Hematopoietic multipotent progenitor cell treated with erythropoietin and hydrocortisone succinate and interleukin-3 and kit ligand, for 17 days (in vitro differentiated cells): ENCODE results near the gene KHDRBS2.
"Not testable (repeated sequence)": the region's sequence is repeated elsewhere in the genome, so short reads cannot be mapped to it uniquely, and the experiment has no call there.

Experiments used
- DNase-seq: peaks from one replicate; pipeline ENCODE4 v3.0.0-alpha.2; 2015; ENCODE audit warnings: low spot score

Gene KHDRBS2

DNA sequence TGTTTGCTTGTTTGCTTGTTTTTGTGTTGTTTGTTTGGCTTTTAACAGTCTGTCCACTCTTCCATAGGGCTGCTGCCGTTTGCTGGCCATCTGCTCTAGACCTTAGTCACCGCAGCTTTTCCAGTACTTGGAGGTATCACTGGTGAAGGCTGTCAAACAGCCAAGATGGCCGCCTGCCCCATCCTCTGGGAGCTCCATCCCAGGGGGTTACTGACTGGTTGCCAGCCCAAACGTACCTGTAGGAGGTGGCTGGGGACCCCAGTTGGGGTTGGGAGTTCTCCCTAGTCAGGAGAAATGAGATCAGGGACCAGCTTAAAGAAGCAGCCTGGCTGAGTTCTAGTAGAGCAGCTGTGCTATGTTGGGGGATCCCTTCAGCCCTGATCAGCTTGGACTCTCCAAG, 418.4 kb downstream of the KHDRBS2 start:
- DNase-seq, result no peak

DNA sequence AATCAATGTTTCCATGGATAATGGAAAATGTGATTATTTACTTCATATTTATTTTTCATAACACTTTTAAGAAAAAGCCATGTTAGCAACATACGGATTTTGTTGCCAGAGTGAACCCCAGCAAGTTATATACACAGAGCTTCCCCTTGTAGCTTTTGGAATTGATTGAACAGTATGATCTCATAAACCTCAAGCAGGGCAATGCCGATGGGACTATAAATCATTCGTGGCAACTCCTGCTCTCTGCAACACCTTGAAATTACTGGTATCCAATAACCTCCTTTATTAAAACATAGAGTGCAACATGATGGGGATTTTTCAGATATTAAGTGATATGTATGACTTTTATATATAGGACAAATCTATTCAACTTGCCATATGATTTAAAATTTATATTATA, 428.5 kb downstream of the KHDRBS2 start:
- no peak for DNase-seq

DNA sequence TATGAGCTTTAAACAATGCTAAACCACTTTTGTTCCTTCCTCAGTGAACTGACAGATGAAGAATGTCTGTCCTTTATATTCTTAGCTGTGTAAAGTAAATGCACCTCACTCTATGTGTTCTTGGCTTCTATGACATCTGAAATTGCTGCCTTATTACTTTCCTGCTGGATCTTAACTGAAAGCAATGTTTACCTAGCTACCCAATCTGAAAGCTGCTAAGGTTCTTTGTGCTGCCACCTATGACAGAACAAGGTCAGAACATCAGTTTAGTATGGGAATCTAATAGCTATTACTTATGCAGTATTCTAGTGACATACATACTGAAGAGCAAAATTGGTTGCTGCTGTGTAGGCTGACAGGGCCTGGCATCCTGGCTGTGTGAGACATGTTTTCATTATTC, 444.1 kb downstream of the KHDRBS2 start:
- DNase-seq, result no peak

DNA sequence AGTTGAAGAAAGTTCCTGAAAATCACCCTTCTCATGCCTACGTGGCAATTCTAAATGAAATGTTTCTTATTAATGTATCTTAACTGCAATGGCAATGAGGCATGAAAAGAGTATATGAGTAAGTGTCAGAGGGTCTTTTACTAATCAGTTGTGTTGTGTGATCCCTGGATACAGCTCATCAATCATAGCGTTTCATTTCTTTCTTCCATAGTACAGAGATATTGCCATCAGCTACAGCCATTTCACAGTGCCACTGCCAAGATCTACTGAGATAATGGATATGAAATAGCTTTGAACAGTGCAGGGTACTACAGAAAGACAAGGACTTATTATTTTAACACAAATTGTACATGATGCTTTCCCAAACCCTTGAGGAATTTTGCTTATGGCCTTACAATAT, 450.8 kb downstream of the KHDRBS2 start:
- DNase-seq, result no peak

DNA sequence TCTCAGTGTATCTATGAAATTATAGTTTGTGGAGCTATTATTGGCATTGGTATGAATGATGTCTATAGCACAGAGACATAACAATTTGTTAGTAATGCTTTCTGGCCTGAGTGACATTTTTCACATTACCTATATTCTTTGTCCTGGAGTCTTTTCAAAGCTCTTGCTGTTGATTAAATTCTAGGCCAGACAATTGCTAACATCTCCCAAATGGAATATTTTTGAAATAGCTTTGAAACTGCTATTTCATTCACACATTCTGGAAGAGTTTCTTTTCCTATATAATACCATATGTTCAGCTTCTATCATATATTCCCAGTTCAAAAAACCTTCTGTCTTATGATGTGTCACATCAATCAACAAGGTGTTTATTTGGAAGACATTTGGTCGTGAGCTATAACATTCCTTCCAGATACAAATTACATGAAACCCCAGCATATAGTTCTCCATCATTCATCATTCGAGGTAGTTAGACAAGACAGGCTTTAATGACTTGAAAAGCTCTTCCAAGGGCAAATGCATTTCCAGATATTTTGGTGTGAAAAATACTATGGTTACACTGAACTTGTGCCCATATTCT, 452.8 kb downstream of the KHDRBS2 start:
- no peak for DNase-seq

DNA sequence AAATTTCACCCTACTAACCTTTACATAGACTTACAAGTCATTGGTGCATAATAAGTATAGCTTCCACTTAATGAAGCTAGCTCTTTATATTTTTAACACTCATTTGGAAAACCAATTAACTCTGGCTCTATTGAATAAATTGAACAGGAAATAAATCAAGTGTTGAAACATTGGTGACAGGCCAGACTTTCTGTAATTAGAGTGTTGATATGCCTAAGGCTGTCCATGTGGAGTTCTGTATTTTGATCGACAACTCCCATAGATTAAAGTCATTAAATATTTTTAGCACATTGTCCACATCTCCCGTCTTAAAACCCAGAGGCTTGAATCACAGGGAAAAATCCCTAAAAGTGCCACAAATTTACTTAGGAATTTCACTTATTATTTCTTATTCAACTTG, 468.3 kb downstream of the KHDRBS2 start:
- DNase-seq, result no peak

DNA sequence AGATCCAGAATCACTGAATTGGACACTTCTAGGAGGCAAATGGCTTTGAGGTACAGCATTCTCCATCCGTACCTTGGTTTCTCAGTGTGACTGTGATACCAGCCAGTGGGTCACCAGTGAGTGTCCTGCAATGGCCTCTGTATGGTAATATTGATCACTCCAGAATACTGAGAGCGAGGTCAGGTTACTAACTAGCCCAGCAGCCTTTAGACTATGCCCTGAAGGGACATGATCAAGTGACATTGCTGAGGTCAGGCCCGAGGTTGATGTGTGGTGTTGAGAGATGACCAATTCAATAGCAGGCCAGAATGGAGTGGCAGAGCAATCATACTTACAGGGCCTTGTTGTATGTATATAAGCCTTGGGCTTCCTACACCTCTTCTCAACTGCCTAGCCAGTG, 476.0 kb downstream of the KHDRBS2 start:
- no peak for DNase-seq

DNA sequence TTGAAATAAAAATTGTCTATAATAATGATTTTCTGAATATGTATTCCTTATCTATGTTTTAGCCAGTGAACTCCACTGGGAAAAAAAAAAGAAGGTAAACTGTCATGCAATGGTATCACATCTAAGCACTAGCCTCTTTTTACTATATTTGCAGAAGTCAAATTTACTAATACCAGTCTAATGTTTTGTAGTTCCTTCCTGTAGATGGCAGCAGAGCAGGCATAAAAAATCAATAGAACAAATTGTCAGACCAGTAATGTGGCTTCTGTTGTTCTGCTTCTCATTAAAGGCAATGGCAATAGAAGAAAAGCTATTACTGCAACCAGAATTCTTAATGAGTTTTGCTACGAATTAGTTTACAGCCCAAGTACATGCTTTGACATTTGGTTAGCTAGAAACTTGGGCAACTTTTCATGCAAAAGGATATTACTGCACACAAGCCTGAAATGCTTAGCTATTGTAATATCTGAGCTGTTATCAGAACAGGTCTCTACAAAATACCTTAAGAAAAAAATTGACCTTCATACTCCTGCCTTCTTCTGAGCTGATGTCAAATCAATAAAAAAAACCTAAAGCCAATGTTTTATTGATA, 476.9 kb downstream of the KHDRBS2 start:
- no peak for DNase-seq

DNA sequence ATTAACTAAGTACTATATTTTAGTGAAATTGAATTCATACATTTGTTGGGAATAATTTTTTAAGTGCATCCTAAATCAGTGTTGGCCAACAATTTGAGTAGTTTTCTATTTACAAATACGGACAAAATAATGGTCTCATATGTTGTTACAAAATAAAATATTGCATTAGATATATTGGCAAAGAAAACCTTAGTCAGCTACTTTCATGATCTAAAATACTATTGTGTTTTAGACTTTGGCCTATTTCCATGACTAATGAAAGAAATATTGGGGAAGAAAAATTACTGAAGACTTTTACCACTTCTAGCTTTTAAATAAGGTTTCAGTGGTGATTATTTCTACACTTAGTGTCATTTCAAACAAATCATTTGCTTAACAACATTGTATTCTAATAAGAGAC, 498.0 kb downstream of the KHDRBS2 start:
- no peak for DNase-seq

DNA sequence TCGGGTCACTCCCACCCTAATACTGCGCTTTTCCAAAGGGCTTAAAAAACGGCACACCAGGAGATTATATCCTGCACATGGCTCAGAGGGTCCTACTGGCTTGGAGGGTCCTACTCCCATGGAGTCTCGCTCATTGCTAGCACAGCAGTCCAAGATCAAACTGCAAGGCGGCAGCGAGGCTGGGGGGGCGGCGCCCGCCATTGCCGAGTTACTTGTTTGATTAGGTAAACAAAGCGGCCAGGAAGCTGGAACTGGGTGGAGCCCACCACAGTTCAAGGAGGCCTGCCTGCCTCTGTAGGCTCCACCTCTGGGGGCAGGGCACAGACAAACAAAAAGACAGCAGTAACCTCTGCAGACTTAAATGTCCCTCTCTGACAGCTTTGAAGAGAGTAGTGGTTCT, 516.6 kb downstream of the KHDRBS2 start:
- not testable (repeated sequence) for DNase-seq

DNA sequence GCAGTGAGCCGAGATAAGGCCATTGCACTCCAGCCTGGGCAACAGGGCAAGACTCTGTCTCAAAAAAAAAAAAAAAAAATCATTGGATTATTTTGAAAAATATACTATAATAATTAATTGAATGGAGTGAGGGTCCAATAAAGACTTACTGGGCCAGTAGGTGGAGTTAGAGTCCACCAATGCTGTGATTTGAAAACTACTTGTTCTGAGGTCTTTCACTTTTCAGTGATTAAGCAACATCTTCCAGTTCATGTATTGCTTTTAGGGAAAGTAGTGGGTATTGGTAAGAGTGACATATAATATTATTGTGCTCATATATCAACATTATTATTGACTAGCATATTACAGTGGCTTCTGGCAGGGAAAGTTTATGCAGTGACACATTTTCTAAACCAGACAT, 530.3 kb downstream of the KHDRBS2 start:
- no peak for DNase-seq

DNA sequence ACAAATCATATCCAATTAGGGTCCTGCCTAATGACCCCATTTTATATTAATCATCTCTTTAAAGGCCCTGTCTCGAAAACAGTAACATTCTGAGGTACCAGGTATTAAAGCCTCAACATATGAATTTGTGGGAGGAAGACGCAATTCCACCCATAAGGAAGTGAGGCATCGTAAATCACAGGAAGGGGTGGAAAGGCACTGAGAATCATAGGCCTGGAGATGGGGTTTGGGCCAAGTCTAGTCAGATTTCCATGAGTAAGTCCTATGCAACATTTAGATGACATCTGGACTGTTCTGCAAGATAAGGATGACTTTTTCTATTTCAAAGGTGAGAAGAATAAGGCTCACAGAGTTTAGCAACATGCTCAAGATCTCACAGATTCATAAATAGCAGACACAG, 534.0 kb downstream of the KHDRBS2 start:
- no peak for DNase-seq

DNA sequence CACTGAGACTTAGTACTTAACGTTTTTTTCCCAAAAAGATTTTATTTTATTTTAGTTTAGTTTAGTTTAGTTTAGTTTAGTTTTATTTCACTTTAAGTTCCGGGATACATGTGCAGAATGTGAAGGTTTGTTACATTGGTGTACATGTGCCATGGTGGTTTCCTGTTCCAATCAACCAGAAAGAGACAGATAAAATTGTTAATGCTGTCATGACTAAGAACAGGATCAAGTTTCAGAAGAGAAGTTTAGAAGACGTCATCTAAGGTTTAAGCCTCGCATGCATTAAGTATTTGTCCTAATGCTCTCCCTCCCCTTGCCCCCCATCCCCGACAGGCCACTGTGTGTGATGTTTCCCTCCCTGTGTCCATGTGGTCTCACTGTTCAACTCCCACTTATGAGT, 540.0 kb downstream of the KHDRBS2 start:
- DNase-seq, result no peak

DNA sequence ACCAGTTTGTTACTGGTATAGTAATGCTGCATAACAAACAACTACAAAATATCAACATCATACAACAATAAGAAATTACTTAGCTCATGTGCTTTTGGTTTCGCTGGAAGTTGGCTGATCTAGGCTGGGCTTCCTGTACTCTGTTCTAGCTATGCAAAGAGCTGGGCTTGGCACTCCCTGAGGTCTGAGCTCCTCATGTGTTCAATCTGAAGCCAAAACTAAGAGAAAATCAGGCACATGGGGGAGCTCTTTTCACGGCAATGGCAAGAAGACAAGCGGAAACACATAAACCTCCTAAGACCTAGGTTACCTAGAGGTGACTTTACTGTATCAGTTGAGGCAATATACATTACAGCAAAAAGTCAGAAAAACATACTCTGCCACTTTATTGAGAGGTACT, 574.2 kb downstream of the KHDRBS2 start:
- DNase-seq, result no peak

DNA sequence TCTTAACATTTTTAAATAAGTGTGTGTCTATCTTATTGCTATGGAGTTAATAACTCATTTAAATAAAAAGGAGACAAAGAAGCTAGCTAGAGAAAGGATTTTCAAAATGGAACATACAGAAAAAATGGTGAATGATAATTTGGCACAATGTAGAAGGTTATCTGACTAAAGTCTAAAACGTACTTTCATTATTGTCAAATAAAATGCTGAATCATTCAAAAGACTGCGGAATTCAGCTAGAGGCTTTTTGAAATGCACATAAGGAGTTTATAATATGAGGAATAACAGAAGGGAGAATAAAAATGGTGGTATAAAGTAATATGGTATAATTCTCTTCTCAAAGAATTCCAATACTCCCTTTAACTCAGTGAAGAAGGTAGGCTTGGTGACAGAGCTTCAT, 597.9 kb downstream of the KHDRBS2 start:
- no peak for DNase-seq

DNA sequence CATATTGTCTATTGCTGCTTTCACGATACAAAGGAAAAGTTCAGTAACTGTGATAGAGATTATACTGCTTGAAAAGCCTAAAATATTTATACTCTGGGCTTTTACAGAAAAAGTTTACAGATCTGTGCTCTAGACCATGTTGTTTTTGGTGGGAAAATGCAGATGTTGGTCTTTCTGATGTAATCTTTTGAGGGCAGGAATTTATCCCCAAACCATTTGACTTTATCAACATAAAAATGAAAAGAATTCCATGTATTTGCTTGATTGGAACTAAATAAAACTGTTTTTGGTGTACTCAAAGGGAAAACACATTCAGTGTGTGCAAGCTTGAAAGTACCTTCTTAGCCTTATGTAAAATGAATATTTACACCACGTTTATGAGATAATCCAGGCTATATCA, 603.5 kb downstream of the KHDRBS2 start:
- DNase-seq, result no peak

DNA sequence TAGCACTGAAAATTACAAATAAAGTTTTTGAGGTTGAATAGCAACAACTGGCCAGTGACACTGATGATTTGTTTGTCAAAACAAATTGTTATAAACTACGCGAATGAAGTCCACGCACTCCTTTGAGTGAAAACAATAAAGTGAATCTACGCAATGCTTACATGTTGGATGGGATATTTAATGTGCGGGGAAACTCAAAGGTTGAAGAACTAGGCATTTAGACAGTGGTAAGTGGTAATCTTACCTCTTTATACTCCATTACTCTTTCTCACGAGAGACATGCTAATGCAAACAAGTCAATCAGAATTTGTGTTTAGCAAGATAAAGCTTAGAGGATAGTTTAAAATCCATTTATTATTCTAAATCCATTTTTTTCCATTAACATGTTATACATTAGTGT, 606.4 kb downstream of the KHDRBS2 start:
- DNase-seq, result no peak

DNA sequence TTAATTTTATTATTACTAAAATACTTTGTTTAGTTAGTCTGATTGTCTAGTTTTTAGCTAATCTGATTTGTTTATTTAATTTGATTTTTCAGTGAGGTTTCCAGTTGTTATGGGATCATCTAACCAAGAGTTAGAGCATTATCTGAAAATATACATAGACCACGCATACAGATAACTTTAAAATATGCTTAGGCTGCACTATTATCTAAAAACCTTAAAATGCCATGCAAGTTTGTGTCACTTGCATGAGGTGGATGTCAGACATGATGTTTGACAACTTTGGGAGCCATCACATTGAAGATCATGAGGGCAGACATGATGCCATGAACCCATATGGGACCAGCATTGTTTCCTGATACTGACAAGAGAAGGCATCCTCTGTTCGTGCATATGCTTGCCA, 610.3 kb downstream of the KHDRBS2 start:
- no peak for DNase-seq

DNA sequence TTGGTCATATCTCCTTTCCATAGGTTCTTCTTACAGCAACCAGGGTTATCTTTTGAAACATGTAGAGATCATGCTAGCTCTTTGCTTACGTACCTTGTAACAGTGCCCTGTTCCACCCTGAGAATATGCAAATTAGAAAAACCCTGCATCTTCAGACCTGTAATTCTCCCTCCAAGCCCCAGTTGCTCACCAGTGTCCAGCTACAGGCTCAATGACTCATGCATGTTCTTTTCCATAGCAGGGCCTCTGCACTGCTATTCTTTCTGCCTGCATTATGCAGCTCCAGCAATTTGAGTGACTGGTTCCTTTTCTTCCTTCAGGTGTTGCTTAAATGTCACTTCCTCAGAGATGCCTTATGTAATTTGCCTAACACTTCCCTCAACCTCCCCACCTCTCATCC, 636.2 kb downstream of the KHDRBS2 start:
- DNase-seq, result no peak

DNA sequence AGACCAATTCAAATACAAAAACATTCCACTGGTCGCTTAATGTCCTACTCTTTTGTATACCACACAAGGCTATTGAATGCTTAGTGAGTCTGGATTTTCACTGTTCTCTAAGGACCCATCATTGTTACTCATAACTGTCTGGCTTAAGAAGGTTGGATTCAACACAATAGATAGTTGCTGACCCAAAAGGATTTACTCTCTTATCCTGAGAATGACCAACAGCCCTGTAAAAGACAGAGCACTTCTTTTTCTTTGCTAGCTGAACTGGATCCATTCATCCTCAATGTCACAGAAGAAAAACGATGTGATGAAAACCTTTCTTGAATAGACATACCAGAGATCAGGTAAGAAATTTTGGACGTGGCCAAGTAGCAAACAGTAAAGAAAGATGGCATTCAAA, 645.6 kb downstream of the KHDRBS2 start:
- no peak for DNase-seq
